GM18511 (cell line): Measurements from ENCODE around the gene BMPR1B.
A peak's percentile ranks its signal among the peaks of the same experiment; 100 is the strongest.

Experiments used
- ATAC-seq: cut with Tn5 transposase; IDR thresholded peaks from one replicate; pipeline ENCODE4 v1.9.1; 2021; ENCODE audit warnings: mild to moderate bottlenecking, moderate library complexity; ENCODE audit not compliant: unreplicated experiment

Gene BMPR1B

GRCh38 chr4:94947681-94948108, 189.9 kb downstream of the BMPR1B start:
- ATAC-seq: no peak

DNA sequence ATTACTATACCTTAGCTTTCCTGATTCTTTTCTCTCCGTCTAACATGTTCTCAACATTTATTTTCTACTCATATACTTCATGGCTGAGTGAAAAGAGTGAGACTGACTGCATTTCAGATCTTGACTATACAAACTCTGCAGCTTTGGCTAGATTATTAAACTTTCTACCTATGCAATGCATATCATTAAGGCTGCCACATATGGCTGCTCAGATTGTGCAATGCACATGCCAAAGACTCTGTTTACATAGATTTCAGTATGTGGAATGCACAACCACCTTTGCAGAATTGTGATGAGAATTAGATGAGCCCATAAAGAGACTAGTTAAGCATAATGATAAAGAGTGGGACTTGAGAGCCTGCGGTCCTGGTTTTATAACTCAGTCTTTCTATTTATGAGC, 196.5 kb downstream of the BMPR1B start:
- no peak for ATAC-seq

- ATAC-seq: no peak
These were observed 199.3 kb downstream of the BMPR1B start for GRCh38 chr4:94957030-94957429.

DNA sequence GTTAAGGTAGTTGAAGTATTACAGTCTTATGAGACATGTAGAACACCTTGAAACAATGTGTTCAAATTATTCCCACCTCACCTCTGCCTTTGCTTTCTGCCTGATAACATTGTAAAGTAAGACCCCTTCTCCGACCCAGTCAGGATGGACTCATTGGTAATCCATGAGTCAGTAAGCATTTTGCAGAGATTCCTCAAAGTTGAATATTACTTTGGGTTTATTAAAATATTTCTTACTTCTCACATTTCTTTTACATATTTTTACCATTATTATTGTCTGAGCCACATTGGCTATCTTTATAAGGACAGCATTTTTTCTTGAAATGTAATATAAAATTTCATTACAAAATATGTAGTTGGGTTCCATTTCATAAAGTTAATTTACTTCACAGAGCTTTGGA, 201.6 kb downstream of the BMPR1B start:
- no peak for ATAC-seq

DNA sequence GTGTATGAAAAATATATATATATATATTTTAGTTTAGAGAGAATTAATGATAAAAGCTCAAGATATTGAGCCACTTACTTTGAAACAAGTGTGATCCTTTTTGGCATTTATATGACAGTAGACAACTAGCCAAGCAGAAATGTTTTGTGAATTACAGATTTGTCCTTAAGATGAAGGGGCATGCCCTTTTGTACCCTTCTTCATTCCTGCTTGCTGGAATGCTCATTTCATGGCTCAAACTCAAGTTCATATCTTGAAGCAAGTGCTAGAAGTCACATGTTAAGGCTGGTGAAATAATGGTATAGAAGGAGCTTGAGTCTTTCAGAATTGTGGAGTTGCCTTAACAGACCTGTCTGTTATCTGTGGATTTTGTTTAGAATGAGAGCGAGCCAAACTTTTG, 203.0 kb downstream of the BMPR1B start:
- no peak for ATAC-seq

- no peak for ATAC-seq
These were observed 203.7 kb downstream of the BMPR1B start for GRCh38 chr4:94961420-94961819.

GRCh38 chr4:94962484-94962883, 204.7 kb downstream of the BMPR1B start:
- ATAC-seq: no peak

DNA sequence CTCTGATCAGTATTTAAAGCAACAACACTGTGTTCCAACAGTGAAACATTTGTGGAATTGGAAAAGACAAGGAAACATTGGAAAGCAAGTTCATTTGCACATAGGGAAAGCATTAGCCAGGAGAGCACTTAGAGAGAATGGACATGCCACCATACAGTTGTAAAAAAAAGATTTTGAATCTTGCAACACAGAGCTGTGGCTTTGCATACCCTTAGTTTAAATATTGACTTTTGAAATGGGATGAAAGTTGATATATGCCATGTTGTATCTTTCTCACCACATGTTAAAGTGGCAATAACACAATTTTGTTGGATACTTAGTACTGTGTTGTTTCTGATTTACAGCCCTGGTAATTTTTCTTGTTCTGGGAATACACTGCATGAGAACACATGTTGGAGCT, 208.1 kb downstream of the BMPR1B start:
- ATAC-seq: no peak

- ATAC-seq: no peak
These were observed 210.7 kb downstream of the BMPR1B start for GRCh38 chr4:94968493-94968892.

DNA sequence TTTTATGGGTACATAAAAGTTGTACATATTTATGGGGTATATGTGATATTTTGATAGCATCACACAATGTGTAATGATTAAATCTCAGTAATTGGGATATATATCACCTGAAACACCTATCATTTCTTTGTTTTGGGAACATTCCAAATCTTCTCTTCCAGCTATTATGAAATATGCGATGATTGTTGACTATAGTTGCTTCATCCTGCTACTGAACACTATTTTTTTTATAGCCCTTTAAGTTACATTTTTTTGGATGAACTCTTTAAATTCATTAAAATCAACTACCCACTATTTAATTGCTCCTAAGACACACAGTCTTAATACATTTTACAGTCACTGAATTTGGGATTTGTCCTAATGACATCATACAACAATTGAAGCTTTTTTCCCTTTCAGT, 212.9 kb downstream of the BMPR1B start:
- ATAC-seq: no peak

- ATAC-seq: no peak
These were observed 217.0 kb downstream of the BMPR1B start for GRCh38 chr4:94974773-94975172.

DNA sequence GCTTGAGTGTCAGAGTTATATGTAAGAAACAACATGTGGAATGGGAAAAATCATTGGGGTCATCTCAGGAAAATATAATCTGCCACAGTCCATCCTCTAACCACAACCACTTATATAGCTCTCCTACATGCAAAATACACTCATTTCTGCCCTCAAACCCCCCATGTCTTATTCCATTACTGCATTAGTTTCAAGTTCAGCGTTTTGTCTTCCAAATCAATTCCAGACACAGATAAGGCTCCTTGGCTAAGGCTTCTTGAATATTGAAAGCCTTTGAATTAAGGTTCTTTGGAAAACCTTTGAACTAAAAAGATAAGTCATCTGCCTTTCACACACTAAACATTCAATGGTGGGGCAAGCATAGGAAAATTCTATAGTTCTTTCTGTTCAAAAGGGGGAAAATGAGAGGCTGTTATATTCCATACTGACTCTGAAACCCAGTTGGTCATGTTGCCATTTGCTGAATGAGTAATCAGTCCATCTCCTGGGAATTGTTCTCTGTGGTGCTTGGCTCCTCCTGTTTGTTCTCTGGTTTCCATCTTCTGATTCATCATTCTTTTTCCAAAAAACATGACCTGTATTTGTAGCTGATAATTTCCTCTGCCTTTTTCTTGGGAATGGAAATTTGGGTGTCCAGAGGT, 218.7 kb downstream of the BMPR1B start:
- ATAC-seq: no peak

GRCh38 chr4:94978904-94979303, 221.1 kb downstream of the BMPR1B start:
- no peak for ATAC-seq

DNA sequence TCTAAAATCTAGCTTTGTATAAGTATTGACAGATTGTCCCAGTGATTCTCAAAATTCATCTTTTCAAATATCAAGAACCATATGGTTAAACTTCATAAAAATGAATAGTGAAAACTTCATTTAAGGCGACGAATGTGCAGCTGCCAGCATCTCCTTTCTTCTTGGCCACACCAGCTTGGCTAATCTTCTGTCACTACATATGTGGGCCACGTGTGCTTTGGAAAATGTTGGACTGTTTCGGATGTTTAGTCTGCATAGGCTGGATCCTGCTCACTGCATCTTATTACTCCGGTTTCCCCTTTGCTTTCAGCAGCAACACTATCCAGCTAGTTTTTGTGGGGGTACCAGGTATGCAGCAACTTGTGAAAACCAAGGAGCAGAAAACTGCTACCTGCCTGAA, 221.9 kb downstream of the BMPR1B start:
- no peak for ATAC-seq

DNA sequence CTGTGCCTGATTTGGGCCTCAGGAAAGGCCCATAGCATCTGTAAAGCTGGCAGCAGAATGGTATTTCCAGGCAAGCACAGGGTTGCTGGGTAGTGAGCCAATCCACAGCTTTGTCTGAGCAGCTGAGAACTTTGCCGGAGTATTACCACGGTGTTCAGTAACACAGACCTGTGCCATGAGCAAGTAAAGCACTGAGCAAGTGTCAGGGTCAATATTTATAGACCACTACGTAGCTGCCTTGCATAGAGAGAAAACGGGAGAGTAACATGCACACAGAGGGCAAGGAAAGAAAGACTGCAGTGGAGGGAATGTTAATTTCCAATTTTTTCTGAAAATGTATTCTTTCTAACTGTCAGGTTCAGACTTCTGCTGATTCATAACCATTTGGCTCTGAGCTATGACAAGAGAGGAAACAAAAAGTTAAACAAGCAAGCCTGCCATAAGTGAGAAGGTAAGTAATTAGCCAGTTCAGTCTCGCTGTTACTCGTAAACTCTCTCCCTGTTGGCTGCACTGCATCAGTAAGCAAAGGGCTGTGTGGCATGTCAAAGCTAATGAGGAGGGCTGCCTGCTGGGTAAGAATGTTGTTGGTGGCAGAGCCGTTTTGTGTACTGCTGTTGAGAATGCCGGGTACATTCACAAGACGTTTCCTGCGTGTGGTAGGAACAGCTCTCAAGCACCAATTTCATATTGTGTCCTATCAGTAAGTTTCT, 238.1 kb downstream of the BMPR1B start:
- peak; percentile 52 for ATAC-seq

- ATAC-seq: no peak
These were observed 242.4 kb downstream of the BMPR1B start for GRCh38 chr4:95000076-95000648.

DNA sequence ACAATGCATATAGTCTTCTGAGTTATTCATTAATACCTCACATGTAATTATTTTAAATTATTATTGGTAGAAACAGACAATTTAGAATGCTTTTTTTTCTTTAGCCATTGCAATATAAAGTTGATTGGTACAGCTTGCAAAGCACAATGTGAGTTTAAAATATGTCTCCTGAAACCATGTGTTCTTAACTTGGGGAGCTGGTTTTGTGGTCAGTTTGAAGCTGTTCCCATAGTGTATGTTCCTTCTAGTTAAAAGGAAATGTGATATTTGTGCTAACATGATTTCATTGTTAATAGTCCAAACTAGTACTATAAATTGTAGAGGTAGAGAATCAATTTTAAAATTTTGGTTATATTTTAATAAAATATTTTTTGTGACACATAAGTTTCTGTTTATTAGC, 247.2 kb downstream of the BMPR1B start:
- no peak for ATAC-seq

- ATAC-seq: no peak
These were observed 250.2 kb downstream of the BMPR1B start for GRCh38 chr4:95007998-95008397.

- no peak for ATAC-seq
These were observed 255.5 kb downstream of the BMPR1B start for GRCh38 chr4:95013236-95013635.

DNA sequence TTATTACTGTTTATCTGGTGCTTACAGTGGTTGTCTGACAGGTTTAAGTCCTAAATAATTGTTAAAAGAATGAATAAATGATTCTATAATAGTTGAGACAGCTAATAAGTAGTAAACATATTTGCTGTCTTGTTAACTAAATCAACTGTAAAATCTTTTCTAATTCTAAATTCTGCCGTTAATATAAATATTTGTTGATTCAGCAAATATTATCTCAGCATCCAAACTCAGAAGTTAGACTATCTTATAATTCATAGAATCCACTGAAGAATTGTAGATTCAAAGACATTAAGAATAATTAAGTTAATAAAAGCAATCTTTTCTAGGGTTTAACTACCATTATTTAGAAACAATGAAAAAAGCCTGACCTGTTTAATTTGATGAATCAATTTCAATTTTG, 256.3 kb downstream of the BMPR1B start:
- ATAC-seq: no peak

DNA sequence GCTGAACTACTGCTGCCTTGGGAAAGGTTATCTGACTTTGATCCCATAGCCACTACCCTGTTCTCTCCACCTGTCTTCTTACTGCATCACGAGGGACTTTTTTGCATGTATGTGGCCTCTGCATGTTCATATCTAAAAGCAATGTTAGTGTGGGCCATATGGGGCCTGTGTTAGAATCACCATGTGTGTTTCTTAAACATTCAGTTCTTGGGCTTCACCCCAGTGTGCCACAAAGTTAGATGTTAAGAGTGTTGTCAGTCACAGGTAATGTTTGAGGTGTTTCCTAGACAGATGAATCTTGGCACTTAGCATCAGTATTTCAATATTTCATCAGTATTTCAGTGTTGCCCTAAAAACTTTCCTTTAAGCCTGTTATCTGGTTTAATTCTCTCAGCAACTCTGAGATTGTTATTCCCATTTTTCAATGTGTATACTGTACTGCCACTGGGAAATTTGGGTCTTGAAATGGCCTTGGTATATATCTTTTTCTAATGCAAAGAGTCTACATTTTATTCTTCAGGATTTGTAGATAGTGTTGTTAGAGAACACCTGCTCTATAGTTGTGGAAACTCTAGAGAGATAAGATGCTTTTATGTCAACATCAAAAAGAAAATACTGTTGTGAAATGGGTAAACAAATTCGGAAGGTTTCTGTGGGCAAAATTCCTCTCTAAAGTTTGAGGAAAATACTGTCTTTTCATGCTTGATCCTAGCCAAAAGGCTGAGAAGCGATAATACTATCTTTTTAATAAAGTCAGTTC, 259.7 kb downstream of the BMPR1B start:
- no peak for ATAC-seq

DNA sequence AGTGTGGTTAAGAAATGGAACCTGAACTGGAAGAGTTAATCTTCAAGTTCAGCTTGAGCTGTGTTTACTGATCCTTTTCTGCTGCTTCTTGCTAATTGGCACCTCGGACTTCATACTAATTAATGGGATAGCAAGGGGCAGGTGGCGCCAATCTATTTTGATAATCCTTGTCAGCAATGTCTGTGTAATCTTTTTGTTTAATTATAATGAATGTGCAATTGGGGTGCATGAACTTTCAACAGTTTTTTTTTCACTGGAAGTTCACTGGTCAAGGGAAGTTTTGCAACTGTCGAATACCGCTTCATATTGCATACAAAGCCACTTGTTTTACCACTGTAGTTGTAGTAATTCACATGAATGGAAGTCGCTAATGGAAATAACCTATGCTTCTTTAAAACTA, 261.0 kb downstream of the BMPR1B start:
- no peak for ATAC-seq
